HG03108 (cell line): ENCODE measurements around the gene CDKL4.
"Not testable (repeated sequence)": the region's sequence is repeated elsewhere in the genome, so short reads cannot be mapped to it uniquely, and the experiment has no call there.

Source experiments
- ATAC-seq: cut with Tn5 transposase; IDR thresholded peaks from one replicate; pipeline ENCODE4 v1.9.1; 2021; ENCODE audit warnings: moderate library complexity; ENCODE audit not compliant: unreplicated experiment

The CDKL4 gene

DNA sequence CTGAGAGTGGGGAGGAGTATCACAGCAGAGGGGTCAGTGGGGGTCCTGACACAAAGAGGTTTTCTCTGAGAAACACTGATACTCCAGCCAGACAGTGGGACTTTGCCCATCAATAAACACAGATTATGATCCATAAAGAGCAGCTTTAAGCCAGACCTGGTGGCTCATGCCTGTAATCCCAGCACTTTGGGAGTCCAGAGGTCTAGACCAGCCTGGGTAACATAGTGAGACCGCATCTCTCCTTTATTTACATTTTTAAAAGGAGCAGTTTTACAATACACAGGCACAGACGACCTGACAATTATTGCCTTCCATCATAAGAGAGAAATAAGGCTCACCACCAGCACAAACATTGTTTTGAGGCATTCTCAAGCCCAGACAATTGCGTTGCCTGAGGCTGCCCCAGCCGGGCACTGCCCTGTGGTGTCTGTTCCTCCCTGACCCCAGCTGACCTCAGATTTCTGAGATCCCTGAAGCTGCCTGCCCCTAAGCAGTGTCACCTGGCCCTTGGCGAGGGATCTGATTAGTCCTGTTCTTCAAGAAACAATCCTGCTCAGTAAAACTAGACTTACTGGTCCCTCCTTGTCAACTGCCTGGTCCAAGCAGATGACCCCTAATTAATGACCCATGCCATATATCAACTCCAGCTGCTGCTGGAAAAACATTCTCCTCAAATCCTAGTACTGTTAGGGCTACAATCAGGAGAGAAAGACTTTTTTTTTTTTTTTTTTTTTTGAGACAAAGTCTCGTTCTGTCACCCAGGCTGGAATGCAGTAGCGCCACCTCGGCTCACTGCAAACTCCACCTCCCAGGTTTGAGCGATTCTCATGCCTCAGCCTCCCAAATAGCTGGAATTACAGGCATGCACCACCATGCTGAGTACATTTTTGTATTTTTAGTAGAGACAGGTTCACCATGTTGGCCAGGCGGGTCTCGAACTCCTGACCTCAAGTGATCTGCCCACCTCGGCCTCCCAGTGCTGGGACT, 63.5 kb downstream of the CDKL4 start:
- ATAC-seq = no peak

DNA sequence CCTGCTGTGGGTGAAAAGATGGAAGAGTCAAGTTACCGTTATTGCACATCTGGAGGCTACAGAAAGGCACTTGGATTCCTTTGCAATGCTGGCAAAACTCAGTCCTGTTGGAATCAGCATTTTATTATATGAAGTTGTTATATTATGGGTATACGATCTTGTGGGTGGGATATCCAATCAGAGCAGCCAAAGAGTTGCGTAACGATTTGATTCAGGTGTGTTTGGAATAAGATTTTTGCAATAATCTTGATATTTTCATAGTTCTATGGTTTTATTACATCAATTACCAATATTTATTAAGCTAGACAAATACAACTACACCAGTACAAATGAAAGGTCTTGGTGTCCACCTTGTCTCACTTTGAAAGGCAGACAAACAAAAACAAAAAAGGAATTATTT, 65.0 kb downstream of the CDKL4 start:
- ATAC-seq = no peak

DNA sequence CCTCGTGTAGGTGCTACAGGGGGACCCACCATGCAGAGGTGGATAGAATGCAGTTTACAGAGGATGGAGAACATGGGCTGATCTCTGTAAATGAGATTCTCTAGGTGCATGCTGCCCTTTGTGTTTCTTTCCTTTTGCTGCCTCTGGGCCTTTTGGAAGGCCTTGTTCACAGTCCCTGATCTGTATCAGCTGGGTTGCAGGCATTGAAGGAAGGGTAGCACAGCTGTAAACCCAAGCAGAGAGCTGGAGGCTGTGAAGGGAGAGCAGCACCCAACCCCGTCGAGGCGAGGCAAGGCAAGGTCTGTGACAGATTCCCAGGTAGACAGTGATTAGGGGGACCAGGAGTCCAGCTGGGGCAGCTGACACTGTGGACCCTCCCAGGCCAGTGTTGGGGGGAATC, 66.8 kb downstream of the CDKL4 start:
- no peak for ATAC-seq

DNA sequence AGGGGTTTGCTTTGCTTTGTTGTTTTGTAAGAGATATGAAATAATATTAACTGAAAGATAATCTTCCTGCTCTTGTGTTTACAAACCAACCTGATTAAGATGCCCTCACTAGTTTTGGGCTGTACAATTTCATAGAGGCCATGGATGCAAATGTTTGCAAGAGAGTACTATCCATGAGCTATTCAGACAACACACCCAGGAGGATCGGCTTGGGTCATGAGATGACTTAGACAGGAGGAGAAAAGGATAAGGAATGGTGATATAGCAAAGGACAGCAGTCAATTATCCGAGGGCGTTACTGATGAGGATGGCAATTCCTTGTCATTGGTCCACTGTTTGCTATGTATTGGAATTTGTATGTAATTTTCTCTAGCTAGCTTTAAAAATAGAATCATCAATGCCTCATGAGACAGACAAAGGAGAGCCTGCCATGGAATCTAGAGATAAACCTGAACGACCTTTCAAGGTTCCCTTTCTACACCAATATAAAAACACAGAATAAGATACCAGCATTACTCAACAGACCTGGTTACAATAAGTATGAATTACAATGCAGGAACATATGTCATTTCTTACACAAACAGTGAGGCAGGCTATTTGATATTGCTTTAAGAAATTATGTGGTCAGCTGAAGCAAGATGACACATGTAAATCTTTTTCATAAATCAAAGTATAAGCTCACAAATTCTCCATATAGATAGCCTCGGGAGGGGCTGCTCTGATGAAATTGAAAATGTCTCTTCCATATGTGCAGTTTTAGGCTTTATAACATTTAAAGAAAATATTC, 68.6 kb downstream of the CDKL4 start:
- ATAC-seq = no peak

DNA sequence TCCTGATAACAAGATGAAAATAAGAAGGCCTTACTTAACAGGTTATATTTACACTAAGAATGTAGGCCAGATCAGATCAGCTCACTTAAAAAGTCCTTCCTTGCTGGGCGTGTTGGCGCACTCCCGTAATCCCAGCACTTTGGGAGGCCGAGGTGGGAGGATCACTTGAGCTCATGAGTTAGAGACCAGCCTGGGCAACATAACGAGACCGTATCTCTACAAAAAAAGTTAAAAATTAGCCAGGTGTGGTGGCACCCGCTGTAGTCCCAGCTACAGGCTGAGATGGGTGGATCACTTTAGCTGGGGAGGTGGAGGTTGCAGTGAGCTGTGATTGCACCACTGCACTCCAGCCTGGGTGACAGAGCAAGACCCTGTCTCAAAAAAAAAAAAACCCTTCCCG, 69.7 kb downstream of the CDKL4 start:
- ATAC-seq = no peak

DNA sequence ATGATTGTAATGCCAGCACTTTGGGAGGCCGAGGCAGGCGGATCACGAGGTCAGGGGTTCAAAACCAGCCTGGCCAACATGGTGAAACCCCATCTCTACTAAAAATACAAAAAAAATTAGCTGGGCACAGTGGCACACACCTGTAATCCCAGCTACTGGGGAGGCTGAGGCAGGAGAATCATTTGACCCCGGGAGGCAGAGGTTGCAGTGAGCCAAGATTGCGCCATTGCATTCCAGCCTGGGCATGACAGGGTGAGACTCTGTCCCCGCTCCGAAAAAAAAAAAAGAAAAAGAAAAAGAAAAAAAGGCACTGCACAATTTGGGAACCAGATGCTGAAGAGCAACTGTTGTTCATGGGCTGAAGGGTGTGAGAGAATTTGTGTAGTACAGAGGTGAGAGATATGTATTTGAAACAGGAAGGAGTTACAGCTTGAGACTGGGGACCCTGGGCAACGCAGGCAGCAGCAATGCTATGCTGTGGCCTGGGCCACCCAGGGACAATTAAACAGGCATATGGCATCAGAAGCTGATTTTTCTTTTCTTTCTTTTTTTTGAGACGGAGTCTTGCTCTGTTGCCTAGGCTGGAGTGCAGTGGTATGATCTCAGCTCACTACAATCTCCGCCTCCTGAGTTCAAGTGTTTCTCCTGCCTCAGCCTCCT, 71.6 kb downstream of the CDKL4 start:
- ATAC-seq = not testable (repeated sequence)

DNA sequence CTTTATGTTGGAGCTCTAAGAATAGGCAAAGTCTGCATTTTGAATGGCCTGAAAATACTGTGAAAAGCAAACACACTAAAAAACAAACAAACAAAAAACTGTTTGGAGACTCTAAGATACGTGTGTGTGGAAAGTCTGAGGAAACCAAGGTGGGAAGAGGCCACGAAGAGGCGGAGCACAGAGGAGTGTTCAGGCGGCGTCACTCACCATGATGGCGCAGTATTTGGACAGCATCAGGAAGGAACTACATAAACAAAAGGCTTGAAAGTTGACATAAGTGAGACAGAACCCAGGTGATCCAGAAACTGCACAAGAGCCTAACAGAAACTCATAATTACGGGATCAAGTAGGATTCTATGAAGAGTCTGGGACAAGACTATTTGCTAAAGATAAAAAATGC, 72.1 kb downstream of the CDKL4 start:
- ATAC-seq = no peak

DNA sequence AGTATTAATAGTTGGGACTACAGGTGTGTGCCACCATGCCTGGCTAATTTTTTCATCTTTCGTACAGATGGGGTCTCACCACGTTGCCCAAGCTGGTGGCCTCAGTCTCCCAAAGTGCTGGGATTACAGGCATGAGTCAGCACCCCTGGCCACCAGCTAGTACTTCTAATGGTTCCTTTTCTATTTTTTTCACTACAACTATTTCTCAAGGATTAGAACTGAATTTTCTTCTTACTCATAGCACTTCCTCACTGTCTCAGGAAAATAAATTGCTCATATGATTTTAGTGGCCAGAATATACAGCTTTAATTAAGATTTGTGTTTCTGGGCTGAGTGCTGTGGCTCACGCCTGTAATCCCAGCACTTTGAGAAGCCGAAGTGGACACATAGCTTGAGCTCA, 79.7 kb downstream of the CDKL4 start:
- ATAC-seq = no peak

DNA sequence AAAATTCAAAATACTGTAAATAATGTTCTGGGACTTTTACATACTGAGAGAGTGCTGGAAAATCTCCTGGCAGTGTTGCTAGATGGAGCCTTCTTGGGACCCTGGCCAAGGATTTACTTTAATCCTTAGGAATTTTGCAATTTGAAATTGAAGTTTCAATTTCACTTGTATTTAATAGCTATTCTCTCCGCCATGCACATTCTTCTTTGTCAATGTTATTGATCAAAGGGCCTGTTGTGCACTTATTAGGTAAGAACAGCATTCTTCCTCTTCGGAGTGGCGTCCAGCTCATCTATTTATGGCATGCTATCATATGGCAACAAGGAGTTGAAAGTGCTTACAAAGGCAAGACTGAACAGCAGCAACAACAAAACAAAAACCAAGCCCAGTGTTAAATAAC, 82.8 kb downstream of the CDKL4 start:
- no peak for ATAC-seq

DNA sequence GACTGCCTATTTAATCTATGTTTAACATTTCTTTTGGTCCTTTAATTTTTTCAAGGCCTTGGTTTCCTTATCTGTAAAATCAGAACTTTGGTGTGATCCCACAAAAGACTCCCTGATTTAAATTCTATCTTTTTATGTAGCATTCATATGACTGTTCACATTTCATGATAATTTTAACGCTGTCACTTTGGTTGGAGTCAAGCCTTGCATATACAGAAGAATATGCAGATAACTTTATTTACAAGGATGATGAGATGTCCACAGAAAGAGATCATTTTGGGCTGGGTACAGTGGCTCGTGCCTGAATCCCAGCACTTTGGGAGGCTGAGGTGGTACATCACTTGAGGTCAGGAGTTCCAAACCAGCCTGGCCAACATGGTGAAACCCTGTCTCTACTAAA, 84.5 kb downstream of the CDKL4 start:
- no peak for ATAC-seq

DNA sequence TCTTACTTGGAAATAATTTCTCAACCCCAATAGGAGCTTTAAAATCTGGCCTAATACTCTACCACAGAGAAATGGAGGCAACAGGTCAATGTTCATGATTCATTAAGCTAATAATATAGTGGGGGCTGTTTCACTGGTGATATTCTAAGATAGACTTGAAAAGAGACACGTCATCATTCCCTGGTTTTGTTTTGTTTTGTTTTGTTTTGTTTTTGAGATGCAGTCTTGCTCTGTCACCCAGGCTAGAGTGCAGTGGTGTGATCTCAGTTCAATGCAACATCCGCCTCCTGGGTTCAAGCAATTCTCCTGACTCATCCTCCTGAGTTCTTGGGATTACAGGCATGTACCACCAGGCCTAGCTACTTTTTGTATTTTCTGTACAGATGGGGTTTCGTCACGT, 85.4 kb downstream of the CDKL4 start:
- no peak for ATAC-seq

DNA sequence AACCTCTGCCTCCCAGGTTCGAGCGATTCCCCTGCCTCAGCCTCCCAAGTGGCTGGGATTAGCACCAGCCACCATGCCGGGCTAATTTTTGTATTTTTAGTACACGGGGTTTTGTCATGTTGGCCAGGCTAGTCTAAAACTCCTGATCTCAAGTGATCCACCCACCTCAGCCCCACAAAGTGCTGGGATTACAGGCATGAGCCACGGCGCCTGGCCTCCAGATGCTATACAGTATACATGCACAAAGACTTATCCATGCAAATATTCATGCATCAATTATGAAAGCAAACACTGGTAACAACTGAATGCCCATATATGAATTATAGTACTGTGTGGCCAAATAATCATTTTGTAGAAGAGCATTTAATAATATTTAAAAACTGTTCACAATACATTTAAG, 86.9 kb downstream of the CDKL4 start:
- no peak for ATAC-seq

DNA sequence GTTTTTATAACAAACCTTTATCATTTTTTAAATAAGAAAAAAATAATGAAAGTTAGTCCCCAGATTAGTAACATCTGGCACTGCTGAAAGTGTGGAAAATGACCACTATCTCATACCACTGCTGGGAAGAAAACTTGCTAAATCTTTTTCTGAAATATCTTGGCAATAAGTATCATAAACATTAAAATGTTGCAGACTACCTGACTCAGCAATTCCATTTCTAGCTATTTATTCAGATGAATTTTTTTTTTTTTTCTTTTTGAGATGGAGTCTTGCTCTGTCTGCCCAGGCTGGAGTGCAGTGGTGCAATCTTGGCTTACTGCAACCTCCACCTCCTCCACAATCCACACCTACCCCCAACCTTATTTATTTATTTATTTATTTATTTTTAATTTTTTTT, 87.7 kb downstream of the CDKL4 start:
- ATAC-seq = no peak

DNA sequence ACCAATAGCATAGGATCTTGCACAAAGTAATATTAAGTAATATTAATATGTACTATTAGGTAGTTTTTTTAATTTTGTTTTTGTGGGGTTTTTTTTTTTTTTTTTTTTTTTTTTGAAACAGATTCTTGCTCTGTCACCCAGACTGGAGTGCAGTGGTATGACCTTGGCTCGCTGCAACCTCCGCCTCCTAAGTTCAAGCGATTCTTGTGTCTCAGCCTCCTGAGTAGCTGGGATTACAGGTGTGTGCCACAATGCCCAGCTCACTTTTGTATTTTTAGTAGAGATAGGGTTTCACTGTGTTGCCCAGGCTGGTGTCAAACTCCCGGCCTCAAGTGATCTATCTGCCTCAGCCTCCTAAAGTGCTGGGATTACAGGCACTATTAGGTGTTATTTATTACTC, 88.2 kb downstream of the CDKL4 start:
- ATAC-seq = not testable (repeated sequence)

DNA sequence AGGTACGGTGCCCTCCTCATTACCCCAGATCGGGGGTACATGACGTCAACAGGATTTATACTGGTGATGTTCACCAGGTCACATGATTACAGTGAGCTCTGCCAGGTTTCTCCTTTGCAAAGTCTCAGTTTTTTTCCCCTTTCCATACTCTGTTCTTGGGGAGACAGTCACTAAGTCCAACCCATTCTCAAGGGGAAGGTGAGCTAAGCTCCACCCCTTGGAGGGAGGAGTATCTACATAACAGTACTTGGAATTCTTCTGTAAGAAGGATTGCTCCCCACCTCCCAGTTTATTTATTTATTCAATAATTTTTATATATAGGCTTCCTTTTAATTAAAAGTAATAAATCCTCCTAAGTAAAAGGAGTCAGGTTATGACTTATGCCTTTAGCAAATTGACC, 88.8 kb downstream of the CDKL4 start:
- ATAC-seq = no peak

DNA sequence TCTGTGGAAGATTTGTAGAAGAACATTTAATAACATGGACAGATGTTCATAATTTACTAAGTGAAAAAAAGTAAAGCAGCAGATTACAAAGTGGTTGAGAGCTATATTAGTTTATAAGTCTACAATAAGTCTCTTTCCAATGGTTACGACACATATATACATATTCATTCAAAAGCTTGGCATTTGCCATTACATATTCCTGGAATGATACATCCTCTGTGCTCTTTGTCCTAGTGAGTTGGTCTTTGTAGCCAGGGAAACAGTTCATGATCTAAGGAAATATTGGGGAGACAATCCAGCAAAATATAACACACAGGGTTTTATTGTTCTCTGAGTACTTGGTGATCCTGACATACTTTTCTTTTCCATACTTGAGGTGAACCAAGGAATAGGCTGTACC, 90.5 kb downstream of the CDKL4 start:
- ATAC-seq = no peak

DNA sequence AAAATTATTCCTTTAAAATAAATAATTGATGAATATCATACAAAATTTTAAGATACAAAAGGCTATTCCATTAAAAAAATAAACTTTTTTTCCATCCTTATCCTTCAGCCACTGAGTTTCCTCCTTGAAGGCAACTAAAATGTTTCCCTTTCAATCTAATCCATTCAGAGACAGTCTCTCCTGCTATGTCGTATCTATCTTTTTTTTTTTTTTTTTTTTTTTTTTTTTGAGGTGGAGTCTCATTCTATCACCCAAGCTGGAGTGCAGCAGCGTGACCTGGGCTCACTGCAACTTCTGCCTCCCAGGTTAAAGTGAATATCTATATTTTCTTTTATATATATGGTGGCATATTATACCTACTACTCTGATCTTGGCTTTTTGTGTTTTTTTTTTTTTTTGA, 91.3 kb downstream of the CDKL4 start:
- no peak for ATAC-seq

DNA sequence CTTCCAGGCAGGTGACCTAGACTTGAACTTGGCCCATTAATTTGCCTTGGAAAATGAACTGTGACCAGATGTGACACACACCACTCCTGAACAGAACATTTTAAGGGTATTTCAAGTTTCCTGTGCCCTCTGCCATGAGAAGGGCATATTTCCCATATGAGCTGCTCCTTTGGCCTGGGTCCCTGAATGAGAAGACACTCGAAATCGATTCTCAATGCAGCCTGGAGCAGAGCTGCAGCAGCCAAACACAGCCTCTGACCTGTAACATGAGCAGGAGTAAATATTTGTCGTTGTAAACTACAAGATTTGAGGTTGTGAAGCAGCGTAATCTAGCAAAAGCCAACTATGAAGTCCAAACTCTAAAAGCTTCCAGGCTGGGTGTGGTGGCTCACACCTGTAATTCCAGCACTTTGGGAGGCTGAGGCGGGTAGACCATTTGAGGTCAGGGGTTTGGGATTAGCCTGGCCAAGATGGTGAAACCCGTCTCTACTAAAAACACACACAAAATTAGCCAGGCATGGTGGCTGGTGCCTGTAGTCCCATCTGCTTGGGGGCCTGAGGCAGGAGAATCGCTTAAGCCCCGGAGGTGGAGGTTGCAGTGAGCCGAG, 92.8 kb downstream of the CDKL4 start:
- no peak for ATAC-seq

DNA sequence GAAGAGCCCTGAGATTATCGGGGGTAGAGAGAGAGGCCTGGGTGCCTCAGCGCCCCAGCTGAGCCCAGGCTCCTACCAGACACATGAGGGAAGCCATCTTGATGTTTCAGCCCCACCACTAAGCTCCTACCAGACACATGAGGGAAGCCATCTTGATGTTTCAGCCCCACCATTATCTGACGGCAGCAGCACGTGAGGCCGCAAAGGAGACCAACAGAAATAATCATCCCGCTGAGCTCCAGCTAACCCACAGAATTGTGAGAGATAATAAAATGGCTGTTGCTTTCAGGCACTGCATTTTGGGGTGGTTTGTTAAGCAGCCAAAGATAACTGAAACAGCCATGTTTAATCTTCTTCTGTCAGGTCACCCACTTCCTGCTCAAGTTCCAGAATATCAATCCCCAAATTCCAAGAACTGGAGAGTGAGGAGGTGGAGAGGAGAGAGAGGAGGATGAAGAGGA, 93.6 kb downstream of the CDKL4 start:
- no peak for ATAC-seq

DNA sequence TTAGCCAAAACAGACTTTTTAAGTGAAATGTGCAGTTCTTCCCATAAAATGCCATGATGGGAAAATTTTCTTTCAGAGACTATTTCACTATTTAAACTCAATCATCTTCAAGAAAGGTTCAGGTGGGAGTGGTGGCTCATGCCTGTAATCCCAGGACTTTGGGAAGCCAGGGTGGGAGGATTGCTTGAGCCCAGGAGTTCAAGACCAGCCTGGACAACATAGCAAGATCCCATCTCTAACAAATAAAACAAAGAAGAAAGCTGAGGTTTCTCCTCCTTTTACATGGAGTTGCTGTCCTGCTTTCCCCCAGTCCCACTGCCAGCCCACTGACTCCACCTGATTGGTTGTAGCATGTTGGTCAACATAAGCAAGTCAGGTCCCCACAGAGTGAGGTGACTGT, 97.1 kb downstream of the CDKL4 start:
- ATAC-seq = no peak

DNA sequence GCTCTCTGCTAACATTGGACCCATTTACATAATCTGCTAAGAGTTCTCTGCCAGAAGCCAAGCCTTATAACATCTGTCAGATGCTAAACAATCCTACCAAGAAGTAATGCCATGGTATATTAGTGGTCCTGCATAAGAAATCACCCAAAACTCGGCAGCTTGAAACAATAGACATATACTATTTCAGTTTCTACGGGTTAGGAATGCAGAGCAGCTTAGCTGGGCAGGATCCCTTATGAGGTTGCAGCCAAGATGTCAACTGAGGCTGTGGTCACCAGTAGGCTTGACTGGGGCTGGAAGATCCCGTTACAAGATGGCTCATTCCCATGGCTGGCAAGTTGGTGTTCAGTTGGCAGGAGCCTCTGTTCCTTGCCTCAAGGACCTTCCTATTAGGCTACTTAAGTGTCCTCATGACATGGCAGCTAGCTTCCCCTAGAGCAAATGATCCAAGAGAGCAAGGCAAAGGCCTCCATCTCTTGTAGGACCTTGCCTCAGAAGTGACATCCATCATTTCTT, 97.8 kb downstream of the CDKL4 start:
- ATAC-seq = no peak
